Activated effector memory CD4-positive, alpha-beta T cell treated with anti-CD3 and anti-CD28 coated beads, Interleukin-2, amount 50 U/mL, for 16 hours (primary cell): ENCODE results near the gene SLC5A3.

Experiments used
- DNase-seq: peaks from one replicate; pipeline ENCODE4 v3.0.0-alpha.2; 2020

SLC5A3 gene

DNA sequence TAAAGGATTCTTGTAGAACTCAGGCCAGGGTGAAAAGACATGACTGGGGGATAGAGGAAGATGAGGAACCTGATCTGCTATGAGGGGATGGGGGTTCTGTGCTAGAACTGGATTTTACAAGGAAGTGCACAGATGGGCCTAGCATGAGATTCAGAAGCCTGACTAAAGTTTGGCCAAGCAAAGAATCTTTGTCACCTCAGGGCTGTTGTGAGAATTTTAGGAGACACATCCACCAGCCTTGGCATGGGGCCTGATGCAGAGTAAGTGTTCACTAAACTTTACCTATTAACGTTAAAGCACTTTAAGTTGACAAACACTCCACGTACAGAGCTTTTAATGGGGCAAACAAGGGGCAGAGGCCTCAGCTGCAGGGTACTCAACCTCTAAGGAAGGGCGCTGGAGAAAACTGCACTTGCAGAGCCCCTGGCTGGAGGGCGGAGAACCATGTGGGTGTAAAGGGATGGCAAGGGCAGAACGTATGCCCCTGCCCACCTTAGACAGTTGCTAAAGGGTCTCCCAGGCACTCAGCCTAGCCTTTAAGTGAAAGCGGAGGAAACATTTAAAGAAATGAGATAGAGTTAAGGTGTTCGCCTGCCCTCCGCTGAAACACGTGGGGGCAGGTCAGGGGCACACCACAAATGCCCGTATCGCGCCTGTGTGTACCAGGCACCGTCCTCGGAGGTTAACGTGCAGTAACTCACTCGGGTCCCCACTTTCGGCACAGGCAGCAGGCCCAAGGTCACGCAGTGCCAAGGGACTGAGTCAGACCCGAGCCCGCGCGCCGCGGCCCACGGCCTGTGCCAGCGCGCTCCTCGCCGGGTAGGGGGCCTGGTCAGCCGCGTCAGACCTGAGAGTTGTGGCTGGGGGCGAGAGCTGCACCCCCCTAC, 990 bp upstream of the SLC5A3 start:
- DNase-seq: no peak

- DNase-seq: peak; percentile 85
Observed at GRCh38 chr21:34073749-34074282, 438 bp downstream of the SLC5A3 start.

- peak; percentile 68 for DNase-seq
Observed at GRCh38 chr21:34074283-34075090, 1.1 kb downstream of the SLC5A3 start.

GRCh38 chr21:34075091-34075425, 1.7 kb downstream of the SLC5A3 start:
- no peak for DNase-seq

GRCh38 chr21:34075760-34076660, 2.6 kb downstream of the SLC5A3 start:
- DNase-seq: no peak

DNA sequence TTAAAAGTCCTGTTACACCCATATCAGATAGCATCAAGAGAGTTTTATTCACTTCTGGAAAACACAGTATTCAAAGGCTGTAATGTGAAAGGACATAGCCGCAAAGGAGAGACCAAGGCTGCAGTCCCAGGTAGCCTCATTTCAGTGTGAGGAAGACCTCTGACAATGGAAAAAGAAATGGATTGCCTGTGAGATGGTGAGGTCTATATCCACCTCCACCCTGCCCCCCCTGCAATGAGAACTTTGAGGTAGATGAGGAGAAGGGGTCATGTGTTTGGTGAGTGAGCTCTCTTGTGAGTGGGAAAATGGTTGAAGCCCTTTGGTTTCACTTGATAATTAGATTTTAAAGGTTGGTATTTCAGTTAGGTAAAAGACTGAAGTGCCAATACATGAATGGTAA, 3.5 kb downstream of the SLC5A3 start:
- no peak for DNase-seq

DNA sequence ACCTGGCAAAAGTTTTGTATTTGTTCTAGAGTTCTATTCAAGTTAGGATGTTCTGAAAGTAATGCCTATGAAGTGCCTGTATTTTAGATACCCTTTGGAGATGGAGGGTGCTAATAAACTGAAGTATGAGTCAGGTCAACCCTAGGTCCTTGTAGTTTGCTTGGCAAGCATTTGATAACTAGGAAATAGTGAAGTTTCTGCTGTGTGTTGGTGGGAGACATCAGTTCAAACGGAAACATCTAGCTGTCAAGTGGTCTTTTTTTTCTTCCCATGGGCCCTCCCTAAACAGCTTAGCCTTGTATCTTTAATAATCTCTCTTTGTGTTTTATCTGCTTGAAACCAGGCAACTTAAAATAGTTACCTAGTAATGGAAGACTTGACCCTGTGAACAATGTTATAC, 4.5 kb downstream of the SLC5A3 start:
- no peak for DNase-seq

- no peak for DNase-seq
Observed at GRCh38 chr21:34078915-34079314, 5.5 kb downstream of the SLC5A3 start.

- DNase-seq: no peak
Observed at GRCh38 chr21:34080710-34081109, 7.3 kb downstream of the SLC5A3 start.

DNA sequence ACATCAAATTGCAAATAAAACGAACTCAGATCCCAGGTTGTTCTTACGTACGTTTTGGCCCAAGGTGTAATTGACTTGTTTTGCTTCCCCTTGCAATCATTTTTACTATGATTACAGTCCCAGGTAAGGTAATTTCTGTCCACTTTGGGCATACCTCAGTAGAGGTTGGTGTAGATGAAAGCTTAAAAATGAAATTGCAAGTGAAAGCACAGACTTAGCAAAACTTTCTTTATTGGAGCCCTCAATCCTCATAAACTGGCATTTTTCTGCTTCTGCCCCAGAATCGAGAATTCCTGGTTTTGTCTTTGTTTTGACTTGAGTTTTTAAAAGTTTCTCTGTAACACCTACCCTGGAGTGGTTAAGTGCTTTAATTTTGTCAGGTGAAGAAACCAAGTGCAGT, 9.4 kb downstream of the SLC5A3 start:
- no peak for DNase-seq

- no peak for DNase-seq
Observed at GRCh38 chr21:34083357-34083756, 10.0 kb downstream of the SLC5A3 start.

GRCh38 chr21:34085129-34085528, 11.8 kb downstream of the SLC5A3 start:
- no peak for DNase-seq

DNA sequence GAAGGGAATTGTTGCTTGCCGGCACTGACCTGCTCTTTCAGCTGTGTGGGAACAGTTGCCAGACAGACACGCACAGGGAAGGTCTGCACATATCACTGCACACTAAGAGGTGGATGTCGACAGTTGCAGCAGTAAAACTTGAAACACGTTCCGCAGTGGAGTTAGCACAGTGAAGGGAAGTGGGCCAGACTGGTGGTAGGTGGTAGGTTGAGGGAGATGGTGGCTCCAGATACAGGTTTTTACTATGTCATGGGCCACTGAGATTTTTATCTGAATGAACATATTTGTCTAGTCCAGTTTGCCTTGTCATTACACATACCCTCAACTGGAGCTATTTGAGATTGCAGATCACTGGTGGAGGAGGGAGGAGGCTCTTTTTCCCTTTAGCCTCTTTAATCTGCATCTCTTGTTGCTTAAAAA, 13.5 kb downstream of the SLC5A3 start:
- no peak for DNase-seq

GRCh38 chr21:34088752-34089151, 15.4 kb downstream of the SLC5A3 start:
- no peak for DNase-seq

DNA sequence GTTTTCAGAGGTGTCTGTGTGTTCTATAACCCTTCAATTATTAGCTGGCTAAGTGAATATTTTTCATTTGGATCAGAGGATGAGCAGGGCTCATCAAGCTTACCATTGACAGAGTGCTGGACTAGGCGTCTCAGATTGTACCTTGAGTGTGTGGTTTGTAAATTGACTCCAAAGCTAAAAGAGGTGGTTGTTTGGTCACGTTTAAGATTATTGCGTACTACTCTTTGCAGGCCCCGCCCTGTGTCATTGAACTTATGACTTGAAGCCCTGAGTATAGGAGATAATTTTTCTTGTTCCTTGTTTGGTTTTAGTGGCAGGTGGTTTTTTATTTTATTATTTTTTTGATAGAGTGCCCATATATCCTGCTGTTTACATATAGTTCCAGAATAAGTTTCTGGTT, 17.7 kb downstream of the SLC5A3 start:
- no peak for DNase-seq

GRCh38 chr21:34091607-34092006, 18.2 kb downstream of the SLC5A3 start:
- DNase-seq: no peak

- DNase-seq: no peak
Observed at GRCh38 chr21:34092262-34092921, 19.0 kb downstream of the SLC5A3 start.

DNA sequence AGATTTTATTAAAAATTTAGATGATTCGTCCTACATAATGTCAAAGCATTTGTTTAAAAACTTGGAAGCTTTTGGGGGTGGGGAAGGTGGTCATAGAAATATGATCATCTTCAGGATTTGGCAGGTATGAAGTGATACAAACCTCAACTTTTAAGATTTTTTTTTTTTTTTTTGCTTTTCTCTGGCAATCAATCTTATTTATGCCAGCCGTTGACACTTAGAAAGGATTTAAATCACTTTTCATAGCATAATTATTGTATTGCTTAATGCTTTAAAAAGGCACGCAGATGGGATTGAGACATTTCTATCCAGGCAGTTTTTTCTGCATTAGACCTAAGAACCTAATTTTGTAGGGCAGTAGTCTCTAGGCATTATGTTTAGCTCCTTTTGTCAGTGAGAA, 19.7 kb downstream of the SLC5A3 start:
- DNase-seq: no peak

DNA sequence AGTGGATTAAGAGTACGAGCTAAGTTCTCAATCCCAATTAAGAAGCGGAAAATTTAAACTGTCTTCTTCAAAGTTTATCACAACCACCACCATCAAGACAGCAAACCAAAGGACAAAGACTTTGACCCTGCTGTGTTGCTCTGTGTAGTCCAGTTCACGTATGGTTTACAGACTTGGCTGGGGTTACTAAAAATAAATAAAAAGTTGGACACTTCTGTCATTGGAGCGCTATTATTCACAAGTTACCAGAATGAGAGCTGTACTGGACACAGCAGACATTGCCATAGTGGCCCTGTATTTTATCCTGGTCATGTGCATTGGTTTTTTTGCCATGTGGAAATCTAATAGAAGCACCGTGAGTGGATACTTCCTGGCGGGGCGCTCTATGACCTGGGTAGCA, 21.6 kb downstream of the SLC5A3 start:
- DNase-seq: no peak

GRCh38 chr21:34097442-34097841, 24.1 kb downstream of the SLC5A3 start:
- no peak for DNase-seq

- no peak for DNase-seq
Observed at GRCh38 chr21:34100337-34100736, 27.0 kb downstream of the SLC5A3 start.

DNA sequence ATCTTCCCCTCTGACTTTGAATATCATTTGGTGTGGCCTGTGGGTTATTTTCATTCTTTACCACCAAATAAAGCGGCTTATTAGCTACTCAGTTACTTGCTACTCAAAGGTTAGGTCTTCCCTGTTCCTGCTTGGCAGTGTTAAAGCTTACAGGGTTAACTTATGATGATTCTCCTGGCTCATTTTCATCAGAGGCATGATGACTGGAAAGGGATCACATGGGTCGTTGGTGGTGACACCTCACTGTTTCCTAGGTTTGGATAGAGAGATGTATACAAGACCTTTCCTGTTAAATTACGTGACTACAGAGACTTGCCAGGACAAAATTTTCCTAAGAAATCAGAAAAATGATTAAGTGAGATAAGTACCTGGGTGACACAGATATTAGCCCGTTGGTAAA, 27.4 kb downstream of the SLC5A3 start:
- no peak for DNase-seq
